ENCODE measurements around the gene RPS17.

The RPS17 gene

GRCh38 chr15:82540055-82540983 lies at the start of gene RPS17:
RPS17 (minus strand) TSS chr15:82540457; CDS start chr15:82540428, 29 bp downstream.
- peak within 1 kb of the TSS; percentile 95 for H3K4me3 ChIP-seq (ENCODE audit: low read depth, low read length)
- peak; percentile 94 for TF ChIP-seq CTCF (IDR thresholded peaks at IDR 0.05; ENCODE audit: low read depth, low read length, missing control alignments)
- peak; percentile 86 for DNase-seq (ENCODE audit: low read depth)

- H3K4me3 ChIP-seq (ENCODE audit: low read depth, low read length), result no peak overlapping the region
- no peak for TF ChIP-seq CTCF (IDR thresholded peaks at IDR 0.05; ENCODE audit: low read depth, low read length, missing control alignments)
- DNase-seq (ENCODE audit: low read depth), result no peak
Measured at GRCh38 chr15:82587805-82588204, 47.5 kb upstream of the RPS17 start.

GRCh38 chr15:82585072-82585471 lies 44.8 kb upstream of the RPS17 start:
- no peak overlapping the region for H3K4me3 ChIP-seq (ENCODE audit: low read depth, low read length)
- DNase-seq (ENCODE audit: low read depth), result no peak
- no peak for TF ChIP-seq CTCF (IDR thresholded peaks at IDR 0.05; ENCODE audit: low read depth, low read length, missing control alignments)

- no peak overlapping the region for H3K4me3 ChIP-seq (ENCODE audit: low read depth, low read length)
- no peak for TF ChIP-seq CTCF (IDR thresholded peaks at IDR 0.05; ENCODE audit: low read depth, low read length, missing control alignments)
- no peak for DNase-seq (ENCODE audit: low read depth)
Measured at GRCh38 chr15:82580713-82581112, 40.5 kb upstream of the RPS17 start.

- DNase-seq (ENCODE audit: low read depth), result no peak
- TF ChIP-seq CTCF (IDR thresholded peaks at IDR 0.05; ENCODE audit: low read depth, low read length, missing control alignments), result no peak
- no peak overlapping the region for H3K4me3 ChIP-seq (ENCODE audit: low read depth, low read length)
Measured at GRCh38 chr15:82575335-82575734, 35.1 kb upstream of the RPS17 start.

GRCh38 chr15:82572986-82573385 lies 32.7 kb upstream of the RPS17 start:
- H3K4me3 ChIP-seq (ENCODE audit: low read depth, low read length), result no peak overlapping the region
- no peak for TF ChIP-seq CTCF (IDR thresholded peaks at IDR 0.05; ENCODE audit: low read depth, low read length, missing control alignments)
- no peak for DNase-seq (ENCODE audit: low read depth)

- TF ChIP-seq CTCF (IDR thresholded peaks at IDR 0.05; ENCODE audit: low read depth, low read length, missing control alignments), result no peak
- DNase-seq (ENCODE audit: low read depth), result no peak
- no peak overlapping the region for H3K4me3 ChIP-seq (ENCODE audit: low read depth, low read length)
Measured at GRCh38 chr15:82572311-82572710, 32.1 kb upstream of the RPS17 start.

Data from GM12864 (cell line).